Stomach smooth muscle (tissue), 2 donors: ENCODE data around the gene NTN4.

Experiments used
- H3K27ac ChIP-seq: one replicate; pipeline ENCODE4 v1.7.0; 2013; ENCODE audit warnings: mild to moderate bottlenecking, low read length, inconsistent platforms
- H3K27me3 ChIP-seq, 2 donors: one replicate each; pipeline ENCODE4 v1.7.0; 2013; ENCODE audit warnings: low read length in 2 of 2; ENCODE audit not compliant: insufficient read depth in 2 of 2, control insufficient read depth in 1 of 2
- H3K36me3 ChIP-seq, 2 donors: one replicate each; pipeline ENCODE4 v1.7.0; 2013; ENCODE audit warnings: low read length in 2 of 2; ENCODE audit not compliant: control insufficient read depth in 2 of 2, insufficient read depth in 2 of 2
- H3K4me1 ChIP-seq: one replicate; pipeline ENCODE4 v1.7.0; 2013; ENCODE audit warnings: low read length; ENCODE audit not compliant: control insufficient read depth, insufficient read depth
- H3K4me3 ChIP-seq, 2 donors: one replicate each; pipeline ENCODE4 v1.7.0; 2013; ENCODE audit warnings: low read length in 2 of 2
- H3K9ac ChIP-seq, 2 donors: one replicate each; pipeline ENCODE4 v1.7.0; 2013; ENCODE audit warnings: low read length in 2 of 2, mild to moderate bottlenecking in 1 of 2
- H3K9me3 ChIP-seq, 2 donors: one replicate each; pipeline ENCODE4 v1.7.0; 2013; ENCODE audit warnings: low read length in 2 of 2; ENCODE audit not compliant: control insufficient read depth in 2 of 2
- donor health status: healthy.
- donor health status: Pancreatic carcinoma.

NTN4 gene

GRCh38 chr12:95730457-95730856 is 60.1 kb downstream of the NTN4 start:
- Histone ChIP-seq H3K27me3 (no peaks in the 10 kb centered on the region), H3K4me1 (peaks cover 6% of the 10 kb centered on the region), H3K4me3 (no peak overlapping the region), H3K9me3 (no peaks in the 10 kb centered on the region), H3K27ac (no peak overlapping the region), H3K9ac (no peak overlapping the region), H3K36me3 (no peaks in the 10 kb centered on the region)

DNA sequence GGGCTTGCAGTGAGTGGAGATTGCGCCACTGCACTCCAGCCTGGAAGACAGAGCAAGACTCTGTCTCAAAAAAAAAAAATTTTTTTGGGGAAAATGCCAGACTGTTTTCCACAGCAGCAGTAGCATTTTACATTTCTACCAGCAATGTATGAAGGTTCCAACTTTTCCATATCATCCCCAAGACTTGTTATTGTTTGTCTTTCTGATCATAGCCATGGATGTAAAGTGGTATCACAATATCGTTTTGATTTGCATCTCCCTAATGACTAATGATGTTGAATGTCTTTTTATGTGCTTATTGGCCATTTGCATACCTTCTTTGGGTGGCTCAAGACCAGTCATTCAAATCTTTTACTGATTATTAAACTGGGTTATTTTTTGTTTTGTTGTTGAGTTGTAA is 63.7 kb downstream of the NTN4 start:
- Histone ChIP-seq H3K4me1 (peaks cover 3% of the 10 kb centered on the region), H3K9ac (no peak overlapping the region), H3K27me3 (no peaks in the 10 kb centered on the region), H3K27ac (no peak overlapping the region), H3K4me3 (no peak overlapping the region), H3K36me3 (no peaks in the 10 kb centered on the region), H3K9me3 (no peaks in the 10 kb centered on the region)

- Histone ChIP-seq H3K4me3 (no peak overlapping the region), H3K27ac (no peak overlapping the region), H3K9ac (no peak overlapping the region), H3K9me3 (no peaks in the 10 kb centered on the region), H3K27me3 (no peaks in the 10 kb centered on the region), H3K4me1 (peaks cover 12% of the 10 kb centered on the region), H3K36me3 (no peaks in the 10 kb centered on the region)
Observed at GRCh38 chr12:95724767-95725166, 65.8 kb downstream of the NTN4 start.

DNA sequence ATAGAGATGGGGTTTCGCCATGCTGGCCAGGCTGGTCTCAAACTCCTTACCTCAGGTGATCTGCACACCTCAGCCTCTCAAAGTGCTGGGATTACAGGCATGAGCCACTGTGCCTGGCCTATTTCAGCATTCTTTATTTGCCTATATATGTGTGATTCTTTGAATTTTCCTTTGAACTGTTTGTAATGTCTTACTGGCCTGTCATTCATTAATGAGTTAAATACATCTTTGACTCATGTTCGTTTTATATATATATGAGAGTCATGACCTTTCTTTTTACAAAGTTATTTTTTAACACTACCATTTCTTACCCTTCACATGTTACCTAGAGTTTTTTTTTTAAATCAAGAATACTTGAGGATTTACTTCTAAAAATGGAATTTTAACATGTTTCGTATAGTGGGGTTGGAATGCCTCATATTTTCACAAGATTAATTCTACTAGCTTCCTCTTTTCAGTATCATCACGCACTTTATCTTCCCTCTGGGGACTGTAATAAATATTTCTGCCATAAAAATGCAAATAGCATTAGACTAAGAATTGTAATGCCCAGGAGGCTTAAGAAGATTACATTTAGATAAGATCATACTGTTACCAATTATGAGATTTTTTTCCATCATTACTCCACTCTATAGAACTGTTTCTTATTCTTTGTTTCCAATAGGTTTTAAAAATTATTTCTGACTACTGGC is 66.7 kb downstream of the NTN4 start:
- H3K36me3 ChIP-seq = no peaks in the 10 kb centered on the region
- H3K4me3 ChIP-seq = no peak overlapping the region
- no peaks in the 10 kb centered on the region for H3K27me3 ChIP-seq
- peaks cover 12% of the 10 kb centered on the region for H3K4me1 ChIP-seq
- H3K27ac ChIP-seq = no peak overlapping the region
- H3K9me3 ChIP-seq = no peaks in the 10 kb centered on the region
- no peak overlapping the region for H3K9ac ChIP-seq

GRCh38 chr12:95721320-95721719 is 69.2 kb downstream of the NTN4 start:
- H3K9ac ChIP-seq = no peak overlapping the region
- peaks cover 12% of the 10 kb centered on the region for H3K4me1 ChIP-seq
- H3K9me3 ChIP-seq = no peaks in the 10 kb centered on the region
- H3K4me3 ChIP-seq = no peak overlapping the region
- no peaks in the 10 kb centered on the region for H3K36me3 ChIP-seq
- H3K27ac ChIP-seq = no peak overlapping the region
- H3K27me3 ChIP-seq = no peaks in the 10 kb centered on the region

- Histone ChIP-seq H3K27me3 (no peaks in the 10 kb centered on the region), H3K9me3 (no peaks in the 10 kb centered on the region), H3K4me1 (peaks cover 12% of the 10 kb centered on the region), H3K27ac (no peak overlapping the region), H3K4me3 (no peak overlapping the region), H3K36me3 (no peaks in the 10 kb centered on the region), H3K9ac (no peak overlapping the region)
Observed at GRCh38 chr12:95720146-95720545, 70.4 kb downstream of the NTN4 start.

DNA sequence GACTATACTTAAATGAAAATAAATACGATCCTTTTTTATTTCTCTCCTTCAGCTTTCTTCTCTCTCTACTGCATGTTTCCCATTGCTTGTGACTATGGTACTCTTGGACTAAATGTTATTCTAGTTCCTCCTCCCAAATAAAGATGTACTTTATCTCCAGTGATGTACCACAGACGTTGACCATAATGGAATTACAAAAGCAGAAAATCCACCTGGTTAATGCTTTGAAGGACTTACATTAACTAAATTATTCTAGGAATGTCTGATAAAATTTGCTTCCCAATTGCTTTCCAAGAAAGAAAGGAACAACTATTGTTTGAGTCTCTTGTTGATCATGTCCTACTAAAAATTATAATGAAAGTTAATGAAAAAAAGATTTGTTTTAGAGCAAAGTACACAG is 71.8 kb downstream of the NTN4 start:
- Histone ChIP-seq H3K9me3 (no peaks in the 10 kb centered on the region), H3K27ac (no peak overlapping the region), H3K27me3 (no peaks in the 10 kb centered on the region), H3K4me1 (peaks cover 12% of the 10 kb centered on the region), H3K4me3 (no peak overlapping the region), H3K9ac (no peak overlapping the region), H3K36me3 (no peaks in the 10 kb centered on the region)

DNA sequence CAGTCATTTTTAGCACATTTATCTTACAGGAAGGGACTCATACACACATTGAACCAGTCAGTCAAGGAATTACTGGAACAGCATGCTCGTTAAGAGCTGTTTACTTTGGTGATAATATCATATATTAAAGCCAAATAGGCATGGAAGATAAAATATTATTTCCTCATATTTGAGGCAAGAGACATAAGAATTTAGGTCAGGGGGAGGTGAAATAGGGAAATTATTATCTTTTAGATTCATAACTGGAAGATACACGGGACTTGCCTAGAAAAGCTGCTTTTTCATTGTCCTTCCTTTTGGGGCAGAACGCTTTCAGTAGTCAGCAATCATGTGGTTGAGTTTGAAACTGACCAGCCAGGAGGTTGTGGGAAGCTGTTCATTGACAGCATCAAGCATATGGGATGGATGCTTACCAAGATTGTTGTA is 72.5 kb downstream of the NTN4 start:
- Histone ChIP-seq H3K27me3 (no peaks in the 10 kb centered on the region), H3K4me3 (no peak overlapping the region), H3K4me1 (peaks cover 12% of the 10 kb centered on the region), H3K9me3 (no peaks in the 10 kb centered on the region), H3K36me3 (peaks cover 0 to 2% of the 10 kb centered on the region in 2 donors), H3K27ac (no peak overlapping the region), H3K9ac (no peak overlapping the region)

DNA sequence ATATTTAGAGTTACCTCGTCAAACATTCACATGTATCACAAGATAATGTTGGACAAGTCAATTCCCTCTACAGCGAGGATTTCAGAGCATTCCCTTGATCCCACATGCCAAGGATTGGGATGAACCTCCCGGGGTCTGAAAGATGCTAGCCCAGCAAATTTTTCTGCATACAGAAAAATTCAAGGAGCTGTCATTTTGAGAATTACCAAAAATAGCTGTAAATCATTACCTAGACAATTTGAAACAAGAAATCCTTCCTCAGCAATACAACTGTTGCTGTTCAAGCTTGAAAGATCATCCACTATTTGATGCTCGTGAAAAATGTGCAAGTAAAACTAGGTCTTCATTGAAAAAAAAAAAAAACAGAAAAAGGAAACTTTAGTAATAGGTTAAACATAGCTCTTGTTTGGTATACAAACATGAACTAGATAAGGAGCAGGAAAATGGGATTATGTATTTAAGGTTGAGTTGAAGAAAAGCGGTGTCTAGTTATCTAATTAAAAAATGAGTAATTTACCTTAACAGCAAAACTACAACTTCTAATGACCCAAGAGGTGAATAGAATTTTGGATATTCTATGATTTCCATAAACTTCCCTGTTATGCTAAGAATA is 73.1 kb downstream of the NTN4 start:
- H3K9ac ChIP-seq = no peak overlapping the region
- H3K4me3 ChIP-seq = no peak overlapping the region
- H3K27ac ChIP-seq = no peak overlapping the region
- H3K36me3 ChIP-seq = peaks cover 0 to 5% of the 10 kb centered on the region in 2 donors
- no peaks in the 10 kb centered on the region for H3K9me3 ChIP-seq
- H3K4me1 ChIP-seq = peaks cover 12% of the 10 kb centered on the region
- no peaks in the 10 kb centered on the region for H3K27me3 ChIP-seq

GRCh38 chr12:95715177-95715576 is 75.4 kb downstream of the NTN4 start:
- H3K27me3 ChIP-seq = no peaks in the 10 kb centered on the region
- no peak overlapping the region for H3K4me3 ChIP-seq
- no peak overlapping the region for H3K9ac ChIP-seq
- no peak overlapping the region for H3K27ac ChIP-seq
- H3K4me1 ChIP-seq = peaks cover 2% of the 10 kb centered on the region
- no peaks in the 10 kb centered on the region for H3K9me3 ChIP-seq
- H3K36me3 ChIP-seq = peaks cover 0 to 7% of the 10 kb centered on the region in 2 donors

DNA sequence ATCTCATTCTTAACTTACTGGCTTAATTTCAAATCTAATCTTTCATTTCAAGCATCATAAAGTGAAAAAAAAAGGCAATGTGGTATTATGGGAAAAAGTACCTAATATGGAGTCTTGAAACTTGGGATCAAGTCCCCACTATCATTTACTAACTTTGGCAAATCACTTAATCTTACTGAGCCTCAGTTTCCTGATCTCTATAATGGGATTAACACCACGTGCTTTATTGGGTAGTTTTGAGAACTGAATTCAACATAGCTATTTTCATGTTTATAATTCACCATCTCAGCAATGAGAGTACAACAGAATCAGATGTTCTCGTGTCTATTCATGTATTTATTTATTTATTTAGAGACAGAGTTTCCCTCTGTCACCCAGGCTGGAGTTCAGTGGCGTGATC is 78.3 kb downstream of the NTN4 start:
- Histone ChIP-seq H3K4me3 (no peak overlapping the region), H3K9me3 (no peaks in the 10 kb centered on the region), H3K9ac (no peak overlapping the region), H3K36me3 (peaks cover under 1 to 11% of the 10 kb centered on the region in 2 donors), H3K27me3 (no peaks in the 10 kb centered on the region), H3K4me1 (no peaks in the 10 kb centered on the region), H3K27ac (no peak overlapping the region)
